H1 (cell line): ENCODE results near the gene COL4A2.

Experiments
- ATF3 ChIP-seq: IDR thresholded peaks from 2 replicates; pipeline ENCODE4 v1.6.1; 2011; ENCODE audit warnings: low read depth, mild to moderate bottlenecking, low read length; ENCODE audit not compliant: insufficient read depth
- BCL11A ChIP-seq, 2 experiments: IDR thresholded peaks; one replicate each; pipeline ENCODE4 v1.6.1; 2011; ENCODE audit warnings: low read depth in 2 of 2, low read length in 2 of 2, mild to moderate bottlenecking in 2 of 2
- CTCF ChIP-seq, 3 experiments: IDR thresholded peaks; 1 replicate in 2 of 3; 2 replicates in 1 of 3; pipeline versions ENCODE4 v1.5.1 to v1.6.1; 2011; ENCODE audit warnings: low read length in 3 of 3, mild to moderate bottlenecking in 3 of 3, inconsistent platforms in 2 of 3, low read depth in 1 of 3, moderate library complexity in 1 of 3; ENCODE audit not compliant: insufficient read depth in 1 of 3; ENCODE audit errors: control extremely low read depth in 1 of 3
- GABPA ChIP-seq: IDR thresholded peaks from 2 replicates; pipeline ENCODE4 v1.6.1; 2011; ENCODE audit warnings: mild to moderate bottlenecking, low read length, moderate library complexity, borderline replicate concordance; ENCODE audit not compliant: insufficient read depth
- MAFK ChIP-seq: IDR thresholded peaks from 2 replicates; pipeline ENCODE4 v1.6.1; 2012; ENCODE audit warnings: low read depth, mild to moderate bottlenecking, improper control_type of control experiment, low read length
- MAX ChIP-seq: IDR thresholded peaks from 2 replicates; pipeline ENCODE4 v1.6.1; 2012; ENCODE audit warnings: inconsistent platforms
- POLR2A ChIP-seq, 2 experiments: IDR thresholded peaks; 1 replicate in 1 of 2; 2 replicates in 1 of 2; pipeline ENCODE4 v1.6.1; 2011; ENCODE audit warnings: low read depth in 2 of 2, low read length in 2 of 2, mild to moderate bottlenecking in 2 of 2; ENCODE audit errors: control extremely low read depth in 1 of 2
- POLR2AphosphoS5 ChIP-seq: IDR thresholded peaks from 2 replicates; pipeline ENCODE4 v1.6.1; 2011; ENCODE audit warnings: low read depth, low read length
- RFX5 ChIP-seq: IDR thresholded peaks from 2 replicates; pipeline ENCODE4 v1.6.1; 2011; ENCODE audit warnings: low read depth, low read length, improper control_type of control experiment, borderline replicate concordance
- SIN3A ChIP-seq, 2 experiments: IDR thresholded peaks in 1 of 2; conservative IDR thresholded peaks in 1 of 2; 2 replicates each; pipeline ENCODE4 v1.6.1; 2011 to 2012; ENCODE audit warnings: low read length in 2 of 2, improper control_type of control experiment in 1 of 2, low read depth in 1 of 2, mild to moderate bottlenecking in 1 of 2
- TAF1 ChIP-seq: IDR thresholded peaks from 2 replicates; pipeline ENCODE4 v1.6.1; 2011; ENCODE audit warnings: mild to moderate bottlenecking, low read depth, low read length

GRCh38 chr13:110302997-110303396 lies 4.1 kb upstream of the COL4A2 start:
- TF ChIP-seq GABPA (no peak), RFX5 (no peak), MAX (no peak), CTCF (IDR thresholded peaks at IDR 0.05; ENCODE audit: control extremely low read depth in 1 of 3, insufficient read depth in 1 of 3, low read depth in 1 of 3, low read length in 3 of 3) (no peak), POLR2AphosphoS5 (no peak), POLR2A (IDR thresholded peaks at IDR 0.05; ENCODE audit: control extremely low read depth in 1 of 2, low read depth in 2 of 2, low read length in 2 of 2) (no peak), BCL11A (IDR thresholded peaks at IDR 0.05; ENCODE audit: low read depth in 2 of 2, low read length in 2 of 2) (no peak), TAF1 (no peak), MAFK (no peak), SIN3A (conservative IDR thresholded peaks at IDR 0.05 in 1 of 2, IDR thresholded peaks at IDR 0.05 in 1 of 2; ENCODE audit: low read depth in 1 of 2, low read length in 2 of 2) (no peak), ATF3 (no peak)
